Stimulated activated CD4-positive, alpha-beta T cell treated with anti-CD3 and anti-CD28 coated beads, Interleukin-12 subunit alpha, Interleukin-12 subunit beta, amount 100 ng/mL, for 48 hours (primary cell): ENCODE data around the gene PDK2.
A peak's percentile ranks its signal among the peaks of the same experiment; 100 is the strongest.

Source experiments
- DNase-seq, 3 donors: peaks; one replicate each; pipeline ENCODE4 v3.0.0-alpha.2; 2020; ENCODE audit warnings: low read depth in 2 of 3, low spot score in 1 of 3

The PDK2 gene

DNA sequence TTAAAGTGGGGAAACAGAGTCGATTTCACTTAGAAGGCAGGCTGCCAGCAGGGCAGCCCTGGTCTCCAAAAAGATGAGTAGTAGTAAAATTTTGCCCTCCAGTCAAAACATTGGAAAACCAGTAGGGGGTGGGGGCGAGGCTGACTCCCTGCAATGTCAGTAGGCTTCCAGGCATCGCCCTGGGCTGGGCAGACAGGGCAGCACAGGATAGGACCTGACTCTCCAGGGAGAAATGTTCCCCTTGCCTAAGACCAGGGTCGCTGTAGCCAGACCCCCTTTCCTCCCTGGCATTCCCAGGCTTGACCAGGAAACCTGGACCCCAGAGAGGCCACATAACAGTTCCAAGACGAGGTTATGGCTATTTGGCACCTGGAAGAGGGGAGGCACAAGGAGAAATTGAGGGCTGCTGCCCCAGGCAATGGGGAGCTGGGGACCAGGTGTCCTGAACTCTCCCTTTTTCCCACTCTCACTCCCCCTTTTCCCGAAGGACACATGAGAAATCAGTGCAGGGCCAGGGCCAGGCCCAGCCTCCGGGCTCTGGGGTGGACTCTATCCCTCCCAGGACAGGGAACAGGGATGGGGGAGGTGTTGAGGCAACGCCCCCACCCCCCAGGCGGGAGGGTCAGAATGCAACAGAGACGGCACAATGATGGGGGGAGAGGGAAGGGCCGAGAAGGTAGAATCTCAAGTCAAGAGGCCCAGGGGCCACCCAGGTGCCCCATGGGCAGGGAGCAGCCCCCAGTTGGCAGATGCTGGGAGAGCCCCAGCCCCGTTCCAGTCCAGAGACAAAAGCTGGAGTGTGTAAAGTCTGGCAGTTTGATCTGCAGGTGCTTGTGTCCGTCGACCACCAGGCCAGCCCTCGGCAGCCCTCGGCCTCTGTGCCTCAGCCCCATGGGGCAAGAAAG, 39.3 kb downstream of the PDK2 start:
- DNase-seq, result no peak

DNA sequence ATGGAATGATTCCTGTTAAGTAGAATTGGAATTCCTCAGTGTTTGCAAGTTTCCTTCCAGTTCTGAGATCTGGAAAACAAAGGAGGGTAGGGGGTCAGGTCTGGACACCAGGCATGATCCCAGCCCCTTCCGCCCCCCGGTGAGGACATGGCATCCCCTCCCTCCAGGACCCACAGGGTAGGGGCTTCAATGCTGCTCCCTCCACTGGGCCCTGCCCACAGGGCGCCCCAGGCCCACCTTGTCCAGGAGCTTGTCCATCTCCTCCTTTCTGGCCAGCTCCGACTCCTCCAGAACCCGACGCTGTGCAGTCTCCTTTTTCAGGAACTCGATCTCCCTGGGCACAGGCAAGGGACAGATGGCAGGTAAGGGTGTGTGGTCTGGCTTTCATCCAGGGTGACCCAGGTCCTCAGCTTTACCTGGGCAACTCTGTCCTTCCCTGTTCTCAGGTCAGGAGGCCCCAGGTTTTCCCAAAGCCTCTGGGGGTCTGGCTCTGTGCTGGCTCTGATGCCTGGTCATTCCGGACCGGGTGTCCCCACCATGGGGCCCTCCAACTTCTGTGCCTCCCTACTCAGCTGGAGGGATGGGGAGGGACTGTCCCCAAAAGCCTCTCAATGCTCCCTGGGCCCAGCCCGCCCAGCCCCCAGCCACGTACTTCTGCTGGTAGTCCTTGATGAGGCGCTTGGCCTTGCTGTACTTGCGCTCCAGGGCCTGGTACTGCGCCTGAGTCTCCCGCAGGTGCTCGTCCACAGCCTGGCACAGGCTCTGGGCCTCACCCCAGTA, 40.4 kb downstream of the PDK2 start:
- DNase-seq, result no peak

DNA sequence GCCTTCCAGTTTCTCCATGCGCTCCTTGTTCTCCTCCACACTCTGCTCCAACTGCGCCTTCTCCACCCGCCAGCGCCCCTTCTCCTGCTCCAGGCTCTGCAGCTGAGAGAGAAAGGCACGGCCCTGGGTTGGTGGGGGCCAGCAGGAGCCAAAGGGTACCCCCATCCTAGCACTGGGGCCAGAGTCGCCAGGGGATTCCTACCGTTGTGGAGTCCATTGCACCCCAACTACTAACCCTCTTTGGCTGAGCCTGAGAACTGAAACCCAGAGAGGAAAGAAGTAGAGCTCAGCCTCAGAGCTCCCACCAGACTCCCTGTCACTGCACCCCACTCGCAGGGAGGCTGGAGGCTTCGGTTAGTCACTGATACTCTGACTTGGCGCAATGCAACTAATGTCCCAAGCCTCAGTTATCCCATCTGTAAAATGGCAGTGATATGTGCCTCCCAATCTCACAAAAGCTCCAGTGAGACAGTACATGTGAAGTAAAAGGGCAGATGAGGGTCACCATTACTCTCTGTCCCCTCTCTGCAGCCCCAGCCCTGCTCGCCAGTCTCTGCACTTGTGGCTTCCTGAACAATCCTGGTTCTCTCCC, 41.0 kb downstream of the PDK2 start:
- no peak for DNase-seq

DNA sequence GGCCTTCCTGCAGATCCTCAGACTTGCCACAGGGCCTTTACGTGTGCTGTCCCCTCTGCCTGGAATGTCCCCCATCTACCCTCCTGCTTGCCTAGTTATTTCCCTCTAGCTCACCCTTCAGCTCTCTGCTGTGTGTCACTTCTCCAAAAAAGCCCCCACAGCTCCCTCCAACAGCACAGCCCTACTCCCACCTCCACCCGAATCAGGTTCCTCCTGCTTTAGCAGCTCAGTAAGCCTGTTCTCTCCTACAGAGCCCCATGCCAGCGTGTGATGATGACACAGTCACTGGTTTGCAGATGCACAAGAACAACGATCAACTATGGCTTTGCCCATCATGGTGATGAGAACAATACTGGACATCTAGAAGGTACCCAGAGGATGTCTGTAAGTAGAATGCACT, 41.9 kb downstream of the PDK2 start:
- DNase-seq, result no peak

DNA sequence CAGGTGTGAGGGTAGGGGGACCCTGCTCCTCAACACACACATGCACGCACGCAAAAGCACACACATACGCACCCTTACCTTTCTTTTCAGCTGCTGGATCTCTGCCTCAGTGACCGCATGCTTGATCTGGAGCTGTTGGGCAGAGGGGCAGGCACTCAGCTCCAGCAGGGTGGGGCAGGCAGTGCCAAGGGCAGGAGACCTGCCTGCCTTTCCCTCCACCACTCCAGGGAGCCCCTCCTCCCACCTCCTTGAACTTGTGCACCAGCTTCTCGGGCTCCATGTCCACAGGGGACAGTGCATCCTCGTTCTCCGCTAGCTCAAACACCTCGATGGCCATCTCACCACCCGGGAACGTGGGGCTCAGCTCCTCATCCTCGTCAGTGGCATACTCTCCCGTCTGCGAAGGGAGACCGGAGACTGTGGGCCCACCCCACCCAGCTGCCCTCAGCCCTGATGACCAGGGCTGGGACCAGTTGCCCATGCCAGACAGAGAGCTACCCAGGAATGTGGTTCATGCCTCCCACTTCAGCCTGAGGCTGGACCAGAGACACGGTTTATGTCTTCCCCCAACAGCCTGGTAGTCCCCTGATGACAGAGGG, 44.1 kb downstream of the PDK2 start:
- no peak for DNase-seq

DNA sequence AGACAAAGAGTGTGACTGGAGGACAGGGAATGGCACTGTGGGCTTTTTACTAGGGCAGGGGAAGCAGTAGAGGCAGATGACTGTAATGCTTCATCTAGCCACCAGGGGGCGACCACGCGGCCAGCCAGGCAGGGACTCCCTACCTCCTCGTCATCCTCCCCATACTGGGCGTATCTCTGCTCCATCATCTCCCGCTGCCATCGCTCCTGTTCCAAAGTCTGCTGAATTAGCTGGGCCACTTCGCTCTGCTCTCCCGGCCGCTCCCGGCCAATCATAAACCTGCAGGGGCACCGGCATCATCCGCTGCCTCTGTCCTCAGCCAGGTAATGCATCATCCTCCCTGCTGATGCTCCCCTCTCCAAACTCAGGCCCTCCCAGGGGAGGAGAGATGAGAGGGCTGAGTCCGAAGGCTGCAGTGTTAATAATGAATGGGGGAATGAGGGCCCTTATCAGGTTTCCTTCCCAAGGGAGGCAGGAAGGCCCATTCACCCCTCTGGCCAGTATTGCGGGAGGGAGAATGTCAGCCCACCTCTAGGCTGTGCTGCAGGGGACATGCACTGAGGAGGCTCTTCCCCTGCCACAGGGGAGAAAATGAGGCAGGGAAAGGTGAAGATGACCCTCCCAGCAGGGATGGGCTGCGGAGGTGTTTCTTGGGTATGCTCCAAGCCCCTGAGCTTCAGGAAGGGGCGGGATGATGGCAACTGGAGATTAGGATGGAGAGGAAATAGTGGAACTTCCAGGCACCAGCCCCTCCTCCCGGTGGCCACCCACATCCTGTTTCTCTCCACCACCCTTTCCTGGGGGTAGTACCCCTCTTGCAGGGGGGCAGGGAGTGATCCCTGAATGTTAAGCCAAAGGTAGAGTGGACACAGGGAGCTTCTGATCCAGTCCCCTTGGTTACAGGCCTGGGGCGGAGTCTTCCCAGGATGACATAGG, 45.1 kb downstream of the PDK2 start:
- DNase-seq, result peak; percentile 72 to 79 (median 73)

DNA sequence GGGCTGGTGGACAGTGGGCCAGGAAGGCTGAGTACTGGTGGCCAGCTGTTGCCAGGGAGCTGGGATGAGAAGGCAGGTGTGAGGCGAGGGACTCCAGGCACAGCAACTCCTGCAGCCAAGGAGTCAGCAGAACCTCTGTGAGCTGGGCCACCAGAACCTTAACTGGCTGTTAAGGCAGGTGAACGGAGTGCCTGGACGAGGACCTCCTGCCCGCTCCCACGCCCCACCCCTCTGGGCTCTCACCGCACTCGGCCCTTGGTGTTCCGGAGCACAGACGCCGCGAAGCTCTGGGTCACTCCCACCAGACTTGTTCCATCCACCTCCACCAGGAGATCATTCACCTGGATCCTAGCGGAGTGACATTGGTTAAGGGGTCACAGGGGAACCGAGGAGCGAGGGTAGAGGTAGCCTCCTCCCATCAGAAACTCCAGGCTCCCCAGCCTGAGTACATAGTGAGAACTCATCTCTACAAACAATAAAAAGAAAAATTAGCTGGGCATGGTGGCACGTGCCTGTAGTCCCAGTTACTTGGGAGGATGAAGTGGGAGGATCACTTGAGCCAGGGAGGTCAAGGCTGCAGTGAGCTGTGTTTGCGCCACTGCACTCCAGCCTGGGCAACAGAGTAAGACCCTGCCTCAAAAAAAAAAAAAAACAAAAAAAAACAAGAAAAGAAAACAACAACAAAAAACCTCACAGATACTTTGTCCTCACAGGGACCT, 46.0 kb downstream of the PDK2 start:
- no peak for DNase-seq

DNA sequence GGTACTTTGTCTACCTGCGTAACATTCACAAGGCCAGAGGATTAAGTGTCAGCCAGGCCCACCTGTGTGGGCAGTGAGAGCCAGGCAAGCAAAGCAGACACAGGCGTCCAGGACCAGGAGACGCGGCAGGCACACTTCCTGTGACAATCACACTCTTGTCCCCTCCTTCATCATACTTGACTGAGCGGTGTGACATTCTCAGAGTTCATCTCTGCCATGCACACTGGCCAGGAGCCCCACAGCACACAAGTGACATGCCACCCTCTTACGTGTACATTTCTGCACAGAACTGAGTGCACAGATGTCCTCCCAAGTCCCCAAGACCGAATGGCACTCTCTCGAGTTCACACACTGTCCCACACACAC, 46.6 kb downstream of the PDK2 start:
- no peak for DNase-seq

DNA sequence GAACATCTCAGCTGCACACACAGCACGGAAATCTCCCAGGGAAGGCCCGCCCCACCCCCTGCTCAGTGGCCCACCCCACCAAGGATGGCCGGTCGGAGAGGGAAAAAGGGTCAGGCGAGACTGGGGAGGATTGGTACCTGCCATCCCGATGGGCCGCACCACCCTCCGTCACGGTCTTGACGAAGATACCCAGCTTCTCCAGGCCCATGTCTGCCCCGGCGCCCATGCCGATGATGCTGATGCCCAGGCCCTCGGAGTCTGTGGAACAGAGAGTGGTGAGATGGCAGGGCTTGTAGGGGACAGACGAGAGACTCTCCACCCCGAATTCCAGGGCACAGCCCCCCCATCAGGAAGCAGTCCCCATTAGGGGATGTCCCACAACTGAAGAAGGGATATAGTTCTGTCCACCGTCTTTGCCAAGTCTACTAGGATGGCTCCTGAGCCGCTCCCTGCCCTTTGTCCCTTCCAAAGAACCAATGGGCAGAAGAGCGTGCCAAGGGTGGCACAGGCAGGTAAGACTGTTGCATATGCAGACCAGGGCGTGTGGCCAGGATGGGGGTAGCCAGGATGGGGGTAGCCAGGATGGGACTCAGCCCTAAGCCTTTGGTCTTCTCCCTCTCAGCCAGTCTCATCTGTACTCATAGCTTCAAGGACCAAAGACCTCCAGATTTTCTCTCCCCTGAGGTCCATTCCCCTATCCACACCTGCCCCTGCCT, 48.5 kb downstream of the PDK2 start:
- no peak for DNase-seq

DNA sequence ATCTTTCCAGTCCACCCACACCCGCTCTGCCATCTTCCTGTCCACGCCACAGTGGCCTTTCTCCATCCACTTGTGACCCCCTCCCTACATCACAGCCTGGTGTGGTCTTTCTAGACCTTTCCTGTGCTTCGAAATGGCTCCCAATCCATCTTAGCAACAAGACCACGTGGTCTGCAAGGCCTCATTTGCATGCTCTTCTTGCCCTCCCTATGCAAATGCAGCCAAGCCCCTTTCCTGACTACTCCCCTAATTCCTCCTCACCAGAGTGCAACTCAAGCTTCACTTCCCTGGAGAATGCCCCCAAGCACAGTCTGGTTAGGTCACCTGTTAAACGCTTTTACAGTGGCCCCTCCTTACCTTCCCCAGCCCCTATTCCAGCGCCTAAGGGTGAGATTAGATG, 49.2 kb downstream of the PDK2 start:
- DNase-seq, result no peak

DNA sequence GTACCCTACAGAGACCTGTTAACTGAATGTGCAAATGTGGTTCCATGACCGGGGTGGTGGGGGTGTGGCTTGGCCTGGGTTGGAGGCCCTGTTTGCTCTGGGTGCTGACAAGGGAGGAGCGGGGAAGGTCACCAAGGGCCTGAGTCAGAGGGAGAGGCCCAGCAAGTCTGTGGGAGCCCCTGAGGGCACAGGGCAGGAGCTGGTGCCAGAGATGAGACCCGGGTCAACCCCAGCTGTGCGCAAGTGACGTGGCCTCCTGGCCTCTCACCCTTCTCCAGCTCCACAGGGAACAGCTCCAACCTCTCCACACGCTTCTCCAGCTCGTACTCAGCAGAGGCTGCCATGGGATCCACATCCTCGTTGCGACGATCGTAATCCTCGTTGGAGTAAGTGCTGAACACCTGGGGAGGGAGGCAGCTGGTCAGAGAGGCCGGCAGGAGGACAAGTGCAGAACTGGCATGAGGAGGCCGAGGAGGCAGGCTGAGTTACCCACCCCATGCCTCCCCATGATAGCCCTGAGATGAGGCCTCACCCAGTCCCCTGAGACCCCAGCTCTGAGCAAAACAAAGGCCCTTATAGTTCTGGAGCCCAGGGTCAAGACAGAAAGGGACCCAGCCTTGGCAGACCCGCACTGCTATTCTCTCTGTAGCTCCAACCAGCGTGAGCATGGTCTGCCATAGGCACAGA, 49.8 kb downstream of the PDK2 start:
- DNase-seq, result no peak

DNA sequence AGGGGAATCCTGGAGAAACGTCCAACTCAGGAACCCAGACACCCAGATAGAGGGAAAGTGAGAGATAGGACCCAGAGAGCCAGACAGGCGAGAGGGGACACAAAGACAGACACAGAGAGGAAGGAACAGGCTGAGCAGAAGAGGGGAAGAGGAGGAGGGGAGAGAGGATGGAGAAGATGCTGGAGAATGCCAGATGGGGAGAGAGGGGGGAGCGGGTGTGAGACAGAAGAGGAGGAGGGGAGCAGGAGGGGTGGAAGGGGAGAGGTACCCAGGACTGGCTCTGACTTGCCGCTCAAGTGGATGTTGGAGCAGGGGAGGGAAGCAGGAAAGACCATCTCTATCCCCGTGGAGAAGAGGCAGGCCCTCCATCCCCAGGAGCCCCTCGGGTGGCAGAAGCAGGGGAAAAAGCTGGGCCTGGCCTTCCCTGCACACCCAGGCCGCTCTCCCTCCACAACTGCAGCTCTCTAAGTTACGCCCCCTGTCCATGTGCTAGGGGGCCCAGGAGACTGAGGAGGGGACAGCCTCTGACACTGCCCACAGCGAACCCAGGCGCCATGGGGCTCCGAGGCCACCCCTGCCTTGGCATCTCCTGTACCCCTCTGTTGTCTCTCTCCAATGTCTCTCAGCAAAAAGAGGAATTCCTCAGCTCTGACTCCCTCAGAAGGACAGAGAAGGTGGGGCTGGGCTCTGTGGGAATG, 50.5 kb downstream of the PDK2 start:
- DNase-seq, result no peak

DNA sequence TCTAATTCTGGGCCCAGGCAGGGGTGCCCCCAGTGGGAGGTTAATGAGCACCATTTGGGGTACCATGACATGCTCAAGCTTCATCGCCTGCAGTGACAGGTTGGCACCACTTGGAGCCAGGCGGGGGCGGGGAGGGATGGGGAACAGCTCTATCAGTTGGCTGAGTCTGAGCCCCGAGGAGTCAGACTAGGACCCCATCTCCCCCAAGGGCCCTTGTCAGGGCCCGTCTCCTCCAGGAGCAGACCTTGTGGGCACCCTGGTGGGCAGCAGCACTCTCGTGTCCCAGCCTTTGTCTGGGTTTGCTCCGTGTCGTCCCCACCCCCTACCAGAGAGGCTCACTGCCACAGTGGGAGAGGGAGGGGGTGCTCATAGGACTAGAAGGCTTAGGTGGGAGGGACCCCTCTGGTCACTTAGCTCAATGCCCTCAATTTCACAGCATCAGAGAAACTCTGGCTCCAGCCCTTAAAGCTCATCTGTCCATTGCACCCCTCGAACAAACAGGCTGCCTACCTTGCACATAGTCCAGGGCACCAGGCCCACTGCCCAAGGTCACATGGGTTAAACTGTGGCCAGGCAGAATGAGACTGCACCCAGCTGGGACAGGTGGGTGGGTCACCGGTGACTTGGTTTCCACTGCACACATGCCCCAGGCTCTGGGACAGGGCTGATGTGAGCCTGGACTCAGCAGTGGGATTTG, 51.2 kb downstream of the PDK2 start:
- no peak for DNase-seq

DNA sequence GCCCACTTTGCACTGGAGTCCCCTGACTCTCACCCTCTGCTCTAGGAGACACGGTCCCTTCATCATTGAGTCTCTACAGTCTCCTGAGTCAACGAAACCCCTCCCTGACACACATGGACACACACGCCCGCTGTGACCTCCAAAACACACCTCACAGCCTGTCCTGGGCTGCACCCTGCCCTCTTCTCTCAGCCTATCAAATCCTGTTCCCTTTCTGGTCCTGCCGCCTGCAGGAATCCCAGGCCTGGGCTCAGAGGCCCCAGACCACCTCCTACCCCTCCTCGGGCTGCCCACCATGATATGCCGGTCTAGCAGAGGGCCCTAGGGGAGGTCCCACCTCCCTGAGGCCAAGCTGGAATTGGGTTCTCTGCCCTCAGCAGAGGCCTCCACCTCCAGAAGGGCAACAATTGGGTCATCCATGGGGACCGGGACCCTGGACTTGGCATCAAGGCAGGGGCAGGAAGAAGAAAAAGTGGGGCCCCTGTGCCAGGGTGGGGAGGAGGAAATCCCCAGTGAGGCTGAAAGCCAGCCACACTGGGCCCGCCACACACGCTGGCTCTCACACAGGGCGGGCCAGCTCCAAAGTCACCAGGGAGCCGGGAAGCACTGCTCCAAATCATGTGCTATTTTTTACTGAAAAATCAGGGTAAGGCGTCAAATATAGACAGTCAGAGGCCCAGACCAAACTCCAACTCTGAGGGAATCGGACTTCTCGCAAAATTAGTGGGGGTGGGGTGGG, 51.9 kb downstream of the PDK2 start:
- no peak for DNase-seq

DNA sequence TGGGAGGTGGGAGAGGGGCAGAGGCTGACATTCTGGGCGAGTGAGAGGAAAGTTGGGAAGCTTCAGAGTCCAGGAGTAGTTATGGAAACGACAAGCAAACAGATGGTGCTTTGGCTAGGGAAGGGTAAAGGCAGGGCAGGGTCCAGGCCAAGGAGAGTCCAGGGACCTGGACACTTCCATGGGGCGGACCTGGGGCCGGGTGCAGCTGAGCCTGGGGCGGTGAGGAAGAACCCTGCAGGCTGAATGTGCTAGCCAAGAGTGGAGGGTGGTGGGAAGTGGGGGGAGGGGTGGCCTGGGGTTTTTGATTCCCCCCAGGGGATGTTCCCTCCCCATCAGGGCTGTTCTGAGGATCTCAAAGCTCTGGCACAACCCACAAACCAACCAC, 52.7 kb downstream of the PDK2 start:
- DNase-seq, result no peak

DNA sequence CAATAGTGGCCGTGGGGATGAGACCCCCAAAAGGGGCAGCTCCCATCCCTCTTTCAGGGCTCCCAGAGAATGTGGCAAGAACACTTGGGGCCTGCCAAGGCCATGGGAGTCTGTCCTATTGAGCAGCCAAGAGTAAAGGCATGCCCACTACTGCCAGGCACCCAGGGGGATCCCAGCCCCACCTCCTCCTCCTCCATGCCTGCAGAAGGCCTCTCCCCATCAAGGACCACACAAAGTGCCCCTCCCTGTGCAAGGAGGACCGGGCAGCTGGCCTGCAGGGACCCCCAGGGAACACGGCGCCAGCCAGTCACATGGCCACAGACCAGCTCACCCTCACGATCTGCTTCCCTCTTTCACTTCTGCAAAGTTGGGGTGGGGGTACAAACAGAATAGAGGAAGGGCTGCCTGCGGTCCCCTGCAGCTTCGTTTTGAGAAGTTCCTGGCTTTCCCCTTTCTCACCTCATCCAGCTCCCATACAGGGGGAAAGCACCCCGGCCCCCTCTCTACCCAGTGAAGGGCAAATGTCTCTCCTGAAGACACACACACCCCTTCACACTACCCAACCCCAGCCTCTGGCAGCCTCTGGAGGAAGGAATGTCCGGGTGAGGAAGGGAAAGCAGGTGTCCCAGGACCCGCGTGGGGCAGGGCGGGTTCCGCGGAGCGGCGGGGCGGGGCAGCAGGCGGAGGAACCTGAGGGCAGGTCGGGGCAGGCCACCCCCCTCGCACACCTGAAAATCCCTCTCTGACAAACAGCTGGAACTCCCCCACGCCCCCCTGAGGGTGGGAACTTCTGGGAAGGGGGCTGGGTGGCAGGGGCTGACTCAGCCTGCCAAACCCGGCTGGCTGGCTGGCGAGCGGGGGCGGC, 53.3 kb downstream of the PDK2 start:
- DNase-seq, result peak; percentile 59 to 64 (median 64)
